ENCODE results near the gene SPRED1.

The SPRED1 gene

GRCh38 chr15:38374029-38374428 lies 121.4 kb downstream of the SPRED1 start:
- Mint-ChIP-seq H3K36me3 (no peaks in the 10 kb centered on the region), H3K27ac (no peak overlapping the region), H3K4me1 (no peaks in the 10 kb centered on the region), H3K27me3 (peaks cover 9% of the 10 kb centered on the region), H3K4me3 (no peak overlapping the region), H3K9me3 (no peaks in the 10 kb centered on the region)
- no peak for ATAC-seq (ENCODE audit: low read depth)
- no peak for DNase-seq (ENCODE audit: low spot score in 2 of 2)

DNA sequence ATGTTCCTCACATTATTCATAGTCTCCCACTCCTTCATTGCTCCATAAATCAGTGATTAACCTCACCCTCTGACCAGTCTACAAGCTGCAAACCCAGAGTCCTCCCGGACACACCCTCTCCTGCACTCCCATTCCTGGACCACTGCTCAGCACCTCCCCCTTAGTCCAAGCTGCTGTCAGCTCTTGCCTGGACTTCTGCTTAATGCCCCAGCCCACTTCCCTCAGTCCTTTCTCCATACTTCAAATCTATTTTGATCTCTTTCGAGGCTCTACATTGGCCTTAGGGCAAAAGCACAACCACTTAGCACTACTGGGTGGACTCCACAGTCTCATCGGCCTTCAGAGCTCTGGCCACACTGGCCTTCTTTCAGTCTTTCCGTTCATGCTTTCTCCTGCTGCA lies 121.9 kb downstream of the SPRED1 start:
- H3K9me3 Mint-ChIP-seq: no peaks in the 10 kb centered on the region
- DNase-seq (ENCODE audit: low spot score in 2 of 2) (no peak), ATAC-seq (ENCODE audit: low read depth) (no peak)
- H3K27me3 Mint-ChIP-seq: peaks cover 13% of the 10 kb centered on the region
- no peak overlapping the region for H3K4me3 Mint-ChIP-seq
- H3K4me1 Mint-ChIP-seq: no peaks in the 10 kb centered on the region
- H3K36me3 Mint-ChIP-seq: no peaks in the 10 kb centered on the region
- H3K27ac Mint-ChIP-seq: no peak overlapping the region

DNA sequence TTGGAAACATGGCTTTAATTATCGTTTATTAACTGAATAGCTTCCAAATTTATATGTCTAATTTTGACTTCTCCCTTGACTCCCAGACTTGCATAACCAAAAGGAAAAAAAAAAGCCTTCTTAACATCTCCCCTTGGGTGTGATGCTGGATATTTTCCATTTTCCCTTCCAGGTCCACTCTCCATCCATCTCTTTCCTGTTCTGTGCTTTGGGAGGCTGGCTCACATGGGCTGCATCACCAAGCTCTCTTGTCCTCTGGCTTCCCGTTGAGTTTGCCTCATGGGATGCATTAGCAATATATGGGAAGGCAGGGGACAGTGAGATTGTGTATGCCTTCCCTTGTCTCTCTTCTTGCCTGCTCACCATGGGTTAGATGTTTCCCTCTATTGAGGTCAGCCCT lies 123.4 kb downstream of the SPRED1 start:
- no peak for ATAC-seq (ENCODE audit: low read depth)
- H3K36me3 Mint-ChIP-seq: no peaks in the 10 kb centered on the region
- H3K27me3 Mint-ChIP-seq: peaks cover 13% of the 10 kb centered on the region
- no peak overlapping the region for H3K4me3 Mint-ChIP-seq
- no peaks in the 10 kb centered on the region for H3K9me3 Mint-ChIP-seq
- DNase-seq (ENCODE audit: low spot score in 2 of 2): no peak
- no peaks in the 10 kb centered on the region for H3K4me1 Mint-ChIP-seq
- no peak overlapping the region for H3K27ac Mint-ChIP-seq

- no peaks in the 10 kb centered on the region for H3K4me1 Mint-ChIP-seq
- H3K27ac Mint-ChIP-seq: no peak overlapping the region
- no peaks in the 10 kb centered on the region for H3K9me3 Mint-ChIP-seq
- no peak overlapping the region for H3K4me3 Mint-ChIP-seq
- peaks cover 20% of the 10 kb centered on the region for H3K27me3 Mint-ChIP-seq
- no peaks in the 10 kb centered on the region for H3K36me3 Mint-ChIP-seq
- no peak for ATAC-seq (ENCODE audit: low read depth)
- DNase-seq (ENCODE audit: low spot score in 2 of 2): no peak
Observed at GRCh38 chr15:38377636-38378035, 125.0 kb downstream of the SPRED1 start.

GRCh38 chr15:38378161-38378560 lies 125.5 kb downstream of the SPRED1 start:
- no peaks in the 10 kb centered on the region for H3K9me3 Mint-ChIP-seq
- no peaks in the 10 kb centered on the region for H3K36me3 Mint-ChIP-seq
- H3K27me3 Mint-ChIP-seq: peaks cover 17% of the 10 kb centered on the region
- H3K27ac Mint-ChIP-seq: no peak overlapping the region
- H3K4me1 Mint-ChIP-seq: no peaks in the 10 kb centered on the region
- DNase-seq (ENCODE audit: low spot score in 2 of 2) (no peak), ATAC-seq (ENCODE audit: low read depth) (no peak)
- H3K4me3 Mint-ChIP-seq: no peak overlapping the region

DNA sequence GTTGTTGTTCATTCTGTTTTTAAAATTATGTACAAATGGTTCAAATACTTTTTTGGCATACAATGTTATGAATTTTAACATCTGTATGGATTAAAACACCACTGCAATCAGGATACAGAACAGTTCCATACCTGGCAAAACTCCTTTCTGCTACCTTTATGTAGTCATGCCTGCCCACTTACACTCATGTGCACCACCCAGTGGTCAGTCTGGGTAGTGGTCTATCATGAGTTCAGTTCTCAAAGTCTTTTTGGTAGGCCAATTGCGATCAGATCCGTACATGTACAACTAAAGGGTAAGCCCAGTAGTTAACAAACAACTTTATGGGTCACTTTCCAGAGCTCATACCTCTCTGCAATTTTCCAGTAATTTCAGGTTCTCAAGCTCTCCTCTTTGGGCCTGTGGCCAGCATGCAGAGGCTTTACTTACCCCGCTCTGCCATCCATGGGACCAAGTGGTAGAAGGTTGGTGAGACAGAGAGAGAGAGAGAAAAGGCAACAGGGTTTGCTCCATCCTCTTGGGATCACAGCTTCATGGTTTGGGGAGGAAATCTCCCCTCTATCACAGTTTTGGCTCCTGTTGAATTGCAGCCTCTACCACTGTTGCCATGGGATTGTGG lies 137.4 kb downstream of the SPRED1 start:
- H3K4me3 Mint-ChIP-seq: no peak overlapping the region
- H3K4me1 Mint-ChIP-seq: no peaks in the 10 kb centered on the region
- H3K27ac Mint-ChIP-seq: no peak overlapping the region
- ATAC-seq (ENCODE audit: low read depth) (peak; percentile 62), DNase-seq (ENCODE audit: low spot score in 2 of 2) (peak; percentile 52 to 61)
- no peaks in the 10 kb centered on the region for H3K36me3 Mint-ChIP-seq
- no peaks in the 10 kb centered on the region for H3K9me3 Mint-ChIP-seq
- peaks cover 8% of the 10 kb centered on the region for H3K27me3 Mint-ChIP-seq

DNA sequence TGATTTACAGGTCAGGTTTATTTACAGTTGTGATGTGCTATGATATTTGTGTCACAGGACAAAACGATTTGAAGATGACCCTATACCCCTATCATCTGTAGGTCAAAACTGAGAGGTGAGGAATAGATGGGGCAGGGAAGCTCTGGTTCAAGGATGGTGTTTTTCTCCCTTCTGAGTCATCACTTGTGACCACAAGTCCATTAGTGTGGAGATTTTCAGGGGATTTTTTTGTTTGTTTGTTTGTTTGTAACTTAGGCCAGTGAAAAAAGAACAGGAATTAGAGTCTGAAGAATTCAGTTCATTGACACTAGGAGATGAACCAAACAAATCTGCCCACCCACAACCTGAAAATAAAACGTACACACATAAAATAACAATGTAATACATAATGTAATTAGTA lies 138.6 kb downstream of the SPRED1 start:
- no peaks in the 10 kb centered on the region for H3K9me3 Mint-ChIP-seq
- peaks cover 11% of the 10 kb centered on the region for H3K27me3 Mint-ChIP-seq
- H3K4me1 Mint-ChIP-seq: no peaks in the 10 kb centered on the region
- no peak overlapping the region for H3K4me3 Mint-ChIP-seq
- no peaks in the 10 kb centered on the region for H3K36me3 Mint-ChIP-seq
- H3K27ac Mint-ChIP-seq: no peak overlapping the region
- ATAC-seq (ENCODE audit: low read depth) (no peak), DNase-seq (ENCODE audit: low spot score in 2 of 2) (no peak)

GRCh38 chr15:38398134-38398533 lies 145.5 kb downstream of the SPRED1 start:
- H3K27ac Mint-ChIP-seq: no peak overlapping the region
- no peak for DNase-seq (ENCODE audit: low spot score in 2 of 2)
- no peak for ATAC-seq (ENCODE audit: low read depth)
- H3K27me3 Mint-ChIP-seq: peaks cover 14% of the 10 kb centered on the region
- H3K4me1 Mint-ChIP-seq: no peaks in the 10 kb centered on the region
- H3K9me3 Mint-ChIP-seq: no peaks in the 10 kb centered on the region
- H3K4me3 Mint-ChIP-seq: no peak overlapping the region
- no peaks in the 10 kb centered on the region for H3K36me3 Mint-ChIP-seq

GRCh38 chr15:38401106-38401505 lies 148.5 kb downstream of the SPRED1 start:
- Mint-ChIP-seq H3K27me3 (peaks cover 9% of the 10 kb centered on the region), H3K27ac (no peak overlapping the region), H3K4me1 (no peaks in the 10 kb centered on the region), H3K9me3 (no peaks in the 10 kb centered on the region), H3K4me3 (no peak overlapping the region), H3K36me3 (no peaks in the 10 kb centered on the region)
- ATAC-seq (ENCODE audit: low read depth) (no peak), DNase-seq (ENCODE audit: low spot score in 2 of 2) (no peak)

DNA sequence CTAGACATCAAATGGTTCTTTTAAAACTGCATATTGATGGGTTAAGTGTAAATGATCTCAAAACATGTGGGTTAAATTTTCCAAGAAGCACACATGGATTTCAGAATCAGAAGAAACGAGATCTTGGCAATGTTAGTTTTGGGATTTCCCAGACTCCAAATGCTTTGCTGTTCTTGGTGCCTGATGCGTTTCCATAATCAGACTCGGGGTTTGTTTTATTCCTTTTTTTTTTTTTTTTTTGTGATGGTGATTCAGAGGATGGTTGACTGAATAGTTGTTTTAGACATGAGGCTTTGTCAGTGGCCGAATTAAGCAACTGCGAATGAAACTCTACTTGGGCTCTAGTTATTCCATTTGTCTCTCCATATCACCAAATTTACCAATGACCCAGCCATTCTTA lies 149.1 kb downstream of the SPRED1 start:
- peaks cover 5% of the 10 kb centered on the region for H3K27me3 Mint-ChIP-seq
- H3K4me3 Mint-ChIP-seq: no peak overlapping the region
- H3K4me1 Mint-ChIP-seq: no peaks in the 10 kb centered on the region
- ATAC-seq (ENCODE audit: low read depth): no peak
- DNase-seq (ENCODE audit: low spot score in 2 of 2): no peak
- H3K9me3 Mint-ChIP-seq: no peaks in the 10 kb centered on the region
- no peaks in the 10 kb centered on the region for H3K36me3 Mint-ChIP-seq
- H3K27ac Mint-ChIP-seq: no peak overlapping the region

DNA sequence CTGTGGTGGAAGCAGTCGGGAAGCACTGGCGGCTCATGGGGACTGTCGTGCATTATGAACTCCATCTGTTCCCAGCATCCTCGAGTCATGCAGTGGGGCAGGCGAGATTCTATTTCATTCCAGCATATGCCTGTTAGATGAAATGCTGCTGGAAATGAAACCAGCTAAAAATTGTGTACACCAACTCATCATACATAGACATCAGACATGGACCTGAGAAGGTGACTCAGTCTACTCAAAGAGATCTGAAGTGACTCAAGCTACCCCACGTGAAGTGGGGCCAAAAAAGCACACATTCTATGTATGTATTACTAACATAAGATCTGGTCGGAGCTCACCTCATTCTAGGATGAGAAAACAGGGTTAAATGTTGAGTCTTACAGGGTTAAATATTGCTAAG lies 153.8 kb downstream of the SPRED1 start:
- no peaks in the 10 kb centered on the region for H3K9me3 Mint-ChIP-seq

More for the DNA sequence above, 153.8 kb downstream of the SPRED1 start:
- ATAC-seq (ENCODE audit: low read depth) (no peak), DNase-seq (ENCODE audit: low spot score in 2 of 2) (no peak)
- peaks cover 7% of the 10 kb centered on the region for H3K27me3 Mint-ChIP-seq
- H3K36me3 Mint-ChIP-seq: no peaks in the 10 kb centered on the region
- no peak overlapping the region for H3K4me3 Mint-ChIP-seq
- H3K4me1 Mint-ChIP-seq: no peaks in the 10 kb centered on the region
- no peak overlapping the region for H3K27ac Mint-ChIP-seq

All from memory B cell (primary cell).